Measurements from ENCODE around the gene BBS5. TPM values are rescaled to one million over a fixed set of nuclear protein-coding genes. Genes with fewer than 3 reads are reported as not detected.

The BBS5 gene
- total RNA-seq, 1 experiment from 2014 or later: 3.2 TPM

- Histone ChIP-seq H3K27me3 (replicated peaks; ENCODE audit: control insufficient read depth, insufficient read depth, low read length) (no peaks in the 10 kb centered on the region), H3K4me1 (peaks cover 8% of the 10 kb centered on the region; the same call in 1 of the 2 replicates), H3K36me3 (ENCODE audit: control insufficient read depth, insufficient read depth, low read length) (no peaks in the 10 kb centered on the region), H3K4me3 (ENCODE audit: low read depth, low read length) (no peak overlapping the region), H3K9me3 (no peaks in the 10 kb centered on the region)
- intact Hi-C loops (cut with micrococcal nuclease; ENCODE audit: unreplicated experiment): no loop called here
- TF ChIP-seq CTCF (IDR thresholded peaks at IDR 0.05; ENCODE audit: insufficient read depth in 1 of 2, low read depth in 1 of 2, low read length in 1 of 2, severe bottlenecking in 1 of 2, unreplicated experiment in 1 of 2): no peak
- no TSS peak for BruUV-seq (replicated peaks)
- H3K27me3 Mint-ChIP-seq (ENCODE audit: insufficient read depth, unreplicated experiment): no peaks in the 10 kb centered on the region
- H3K4me3 Mint-ChIP-seq (ENCODE audit: unreplicated experiment): no peak overlapping the region
- POLR2A ChIA-PET: no interaction called here
- peaks cover 8% of the 10 kb centered on the region for H3K4me1 Mint-ChIP-seq (ENCODE audit: low read depth, unreplicated experiment)
- H3K27ac Mint-ChIP-seq (ENCODE audit: unreplicated experiment): no peak overlapping the region
- no peak for DNase-seq
- no peaks in the 10 kb centered on the region for H3K9me3 Mint-ChIP-seq (ENCODE audit: unreplicated experiment)
- H3K36me3 Mint-ChIP-seq (ENCODE audit: insufficient read depth, unreplicated experiment): no peaks in the 10 kb centered on the region
- CTCF ChIA-PET: no interaction called here
These were observed 11.5 kb downstream of the BBS5 start for GRCh38 chr2:169490834-169491233.

DNA sequence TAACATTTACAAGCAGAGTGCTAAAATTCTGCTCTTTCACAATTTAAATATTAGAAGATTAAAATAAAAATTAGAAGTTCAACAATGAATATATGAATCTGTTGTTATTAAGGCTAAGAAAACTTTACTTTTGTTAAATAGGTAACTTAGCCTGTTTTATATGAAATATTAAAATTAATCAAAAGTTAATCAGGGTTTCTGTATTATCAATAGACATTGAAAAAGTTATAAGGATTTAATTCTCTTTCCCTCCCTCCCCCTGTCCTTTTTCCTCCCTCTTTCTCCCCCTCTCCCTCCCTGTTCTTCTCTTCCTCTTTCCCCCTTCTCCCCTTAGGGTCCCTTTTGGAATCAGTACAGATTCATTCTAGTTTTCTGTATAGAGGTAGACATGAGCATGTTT, 12.1 kb downstream of the BBS5 start:
- Mint-ChIP-seq H3K27me3 (ENCODE audit: insufficient read depth, unreplicated experiment) (no peaks in the 10 kb centered on the region), H3K9me3 (ENCODE audit: unreplicated experiment) (no peaks in the 10 kb centered on the region), H3K4me1 (ENCODE audit: low read depth, unreplicated experiment) (peaks cover 8% of the 10 kb centered on the region), H3K4me3 (ENCODE audit: unreplicated experiment) (no peak overlapping the region), H3K27ac (ENCODE audit: unreplicated experiment) (no peak overlapping the region), H3K36me3 (ENCODE audit: insufficient read depth, unreplicated experiment) (no peaks in the 10 kb centered on the region)
- CTCF ChIA-PET: no interaction called here
- Histone ChIP-seq H3K4me1 (peaks cover 8% of the 10 kb centered on the region; the same call in 1 of the 2 replicates), H3K9me3 (no peaks in the 10 kb centered on the region), H3K27me3 (replicated peaks; ENCODE audit: control insufficient read depth, insufficient read depth, low read length) (no peaks in the 10 kb centered on the region), H3K36me3 (ENCODE audit: control insufficient read depth, insufficient read depth, low read length) (no peaks in the 10 kb centered on the region), H3K4me3 (ENCODE audit: low read depth, low read length) (no peak overlapping the region)
- BruUV-seq (replicated peaks): no TSS peak
- intact Hi-C loops (cut with micrococcal nuclease; ENCODE audit: unreplicated experiment): no loop called here
- POLR2A ChIA-PET: no interaction called here
- TF ChIP-seq CTCF (IDR thresholded peaks at IDR 0.05; ENCODE audit: insufficient read depth in 1 of 2, low read depth in 1 of 2, low read length in 1 of 2, severe bottlenecking in 1 of 2, unreplicated experiment in 1 of 2): no peak
- no peak for DNase-seq

DNA sequence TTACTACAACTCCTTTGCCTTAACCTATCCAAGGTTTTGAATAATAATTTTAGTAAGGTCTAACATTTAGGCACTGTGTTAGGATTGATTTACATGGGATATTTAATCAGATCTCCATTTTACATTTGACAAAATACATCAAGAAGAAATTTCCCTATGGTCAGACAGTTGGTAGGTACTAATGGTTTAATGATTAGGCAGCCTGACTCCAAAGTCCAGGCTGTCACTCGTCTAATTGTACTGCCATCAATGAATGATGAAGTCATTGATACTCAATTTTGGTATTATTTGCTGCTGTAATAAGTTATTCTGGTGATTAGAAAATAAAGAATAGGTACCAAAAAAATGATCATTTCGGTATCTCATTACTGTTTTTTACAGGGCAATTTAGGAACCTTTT, 14.1 kb downstream of the BBS5 start:
- no peaks in the 10 kb centered on the region for H3K9me3 Mint-ChIP-seq (ENCODE audit: unreplicated experiment)
- no peak overlapping the region for H3K4me3 Mint-ChIP-seq (ENCODE audit: unreplicated experiment)
- BruUV-seq (replicated peaks): no TSS peak
- TF ChIP-seq CTCF (IDR thresholded peaks at IDR 0.05; ENCODE audit: insufficient read depth in 1 of 2, low read depth in 1 of 2, low read length in 1 of 2, severe bottlenecking in 1 of 2, unreplicated experiment in 1 of 2): no peak
- Histone ChIP-seq H3K4me3 (ENCODE audit: low read depth, low read length) (no peak overlapping the region), H3K4me1 (peaks cover 8% of the 10 kb centered on the region; the same call in 1 of the 2 replicates), H3K9me3 (no peaks in the 10 kb centered on the region), H3K27me3 (replicated peaks; ENCODE audit: control insufficient read depth, insufficient read depth, low read length) (no peaks in the 10 kb centered on the region), H3K36me3 (ENCODE audit: control insufficient read depth, insufficient read depth, low read length) (no peaks in the 10 kb centered on the region)
- no peak for DNase-seq
- intact Hi-C loops (cut with micrococcal nuclease; ENCODE audit: unreplicated experiment): no loop called here
- no peaks in the 10 kb centered on the region for H3K36me3 Mint-ChIP-seq (ENCODE audit: insufficient read depth, unreplicated experiment)
- H3K4me1 Mint-ChIP-seq (ENCODE audit: low read depth, unreplicated experiment): peaks cover 8% of the 10 kb centered on the region
- H3K27ac Mint-ChIP-seq (ENCODE audit: unreplicated experiment): no peak overlapping the region
- ChIA-PET CTCF (interaction anchor here (2.5 kb wide), 1 partner anchor 14 kb away, joined by 8 read pairs; the partner anchor contains the start of gene BBS5), POLR2A (no interaction called here)
- no peaks in the 10 kb centered on the region for H3K27me3 Mint-ChIP-seq (ENCODE audit: insufficient read depth, unreplicated experiment)
